ENCODE data around the gene CT47C1. TPM values are rescaled to one million over a fixed set of nuclear protein-coding genes. Genes with fewer than 3 reads are reported as not detected.

The CT47C1 gene
- total and polyA plus RNA-seq, 2 donors (not counting 1 experiment from before 2014, with no cell fraction given): not detected

DNA sequence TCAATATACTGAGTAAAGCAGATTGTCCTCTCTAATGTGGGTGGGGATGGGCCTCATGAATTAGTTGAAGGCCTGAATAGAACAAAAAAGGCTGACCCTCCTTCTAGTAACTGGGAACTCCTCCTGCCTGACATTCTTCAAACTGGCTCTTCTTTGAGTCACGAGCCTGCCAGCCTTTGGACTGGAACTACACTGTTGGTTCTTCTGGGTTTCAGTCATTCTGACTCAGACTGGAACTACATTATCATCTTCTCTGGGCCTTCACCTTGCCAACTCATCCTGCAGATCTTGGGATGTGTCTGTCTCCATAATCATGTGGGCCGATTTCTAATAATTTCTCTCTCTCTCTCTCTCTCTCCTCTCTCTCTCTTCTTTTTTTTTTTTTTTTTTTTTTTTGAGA is 26.9 kb upstream of the CT47C1 start:
- intact Hi-C loops (cut with micrococcal nuclease): no loop called here
- no peaks in the 10 kb centered on the region for H3K4me1 Mint-ChIP-seq
- Histone ChIP-seq H4K20me1 (ENCODE audit: control insufficient read depth, insufficient read depth, low read length, poor library complexity, severe bottlenecking) (no peaks in the 10 kb centered on the region), H3K9ac (ENCODE audit: low read length) (no peak overlapping the region), H3K9me3 (ENCODE audit: control extremely low read depth in 1 of 3, control insufficient read depth in 2 of 3, insufficient read depth in 1 of 3, low read length in 2 of 3) (no peaks in the 10 kb centered on the region), H2AFZ (ENCODE audit: insufficient read depth, low read depth, low read length, poor library complexity, severe bottlenecking) (no peak overlapping the region), H3K27me3 (replicated peaks in 1 of 4; ENCODE audit: control extremely low read depth in 1 of 4, control insufficient read depth in 3 of 4, insufficient read depth in 4 of 4, low read length in 3 of 4) (no peaks in the 10 kb centered on the region), H3K36me3 (replicated peaks in 1 of 2; ENCODE audit: control extremely low read depth in 1 of 2, control insufficient read depth in 1 of 2, extremely low read depth in 1 of 2, insufficient read depth in 2 of 2, low read length in 1 of 2) (no peaks in the 10 kb centered on the region), H3K4me3 (ENCODE audit: control extremely low read depth in 1 of 5, extremely low read depth in 1 of 5, insufficient read depth in 1 of 5, low read depth in 2 of 5, low read length in 4 of 5) (no peak overlapping the region), H3K27ac (ENCODE audit: low read length in 2 of 2) (no peak overlapping the region), H3K4me2 (replicated peaks; ENCODE audit: low read depth, low read length, poor library complexity, severe bottlenecking) (no peak overlapping the region), H3K4me1 (ENCODE audit: control insufficient read depth in 2 of 2, insufficient read depth in 2 of 2, low read length in 2 of 2) (no peaks in the 10 kb centered on the region), H3K79me2 (ENCODE audit: control insufficient read depth, insufficient read depth, low read length) (no peaks in the 10 kb centered on the region)
- ATAC-seq (ENCODE audit: low read depth) (no peak), DNase-seq (no peak)
- H3K4me3 Mint-ChIP-seq: no peak overlapping the region
- no peaks in the 10 kb centered on the region for H3K9me3 Mint-ChIP-seq (ENCODE audit: insufficient read depth)
- TF ChIP-seq, protein P1, sequence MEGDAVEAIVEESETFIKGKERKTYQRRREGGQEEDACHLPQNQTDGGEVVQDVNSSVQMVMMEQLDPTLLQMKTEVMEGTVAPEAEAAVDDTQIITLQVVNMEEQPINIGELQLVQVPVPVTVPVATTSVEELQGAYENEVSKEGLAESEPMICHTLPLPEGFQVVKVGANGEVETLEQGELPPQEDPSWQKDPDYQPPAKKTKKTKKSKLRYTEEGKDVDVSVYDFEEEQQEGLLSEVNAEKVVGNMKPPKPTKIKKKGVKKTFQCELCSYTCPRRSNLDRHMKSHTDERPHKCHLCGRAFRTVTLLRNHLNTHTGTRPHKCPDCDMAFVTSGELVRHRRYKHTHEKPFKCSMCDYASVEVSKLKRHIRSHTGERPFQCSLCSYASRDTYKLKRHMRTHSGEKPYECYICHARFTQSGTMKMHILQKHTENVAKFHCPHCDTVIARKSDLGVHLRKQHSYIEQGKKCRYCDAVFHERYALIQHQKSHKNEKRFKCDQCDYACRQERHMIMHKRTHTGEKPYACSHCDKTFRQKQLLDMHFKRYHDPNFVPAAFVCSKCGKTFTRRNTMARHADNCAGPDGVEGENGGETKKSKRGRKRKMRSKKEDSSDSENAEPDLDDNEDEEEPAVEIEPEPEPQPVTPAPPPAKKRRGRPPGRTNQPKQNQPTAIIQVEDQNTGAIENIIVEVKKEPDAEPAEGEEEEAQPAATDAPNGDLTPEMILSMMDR (IDR thresholded peaks at IDR 0.05): no peak
- TF ChIP-seq EZH2 (IDR thresholded peaks at IDR 0.05; ENCODE audit: borderline replicate concordance, insufficient read depth, low read depth, low read length, poor library complexity, severe bottlenecking): no peak
- H3K27ac Mint-ChIP-seq: no peak overlapping the region
- 100% methylated on average over 1 of the region's 2 CpGs for WGBS (ENCODE audit: insufficient coverage)
- CTCF ChIA-PET: no interaction called here
- POLR2A ChIA-PET: interaction anchor here (0.7 kb wide), 1 partner anchor 145 kb away, joined by 3 read pairs; no protein-coding TSS in a partner anchor
- H3K27me3 Mint-ChIP-seq: peaks cover 16% of the 10 kb centered on the region

DNA sequence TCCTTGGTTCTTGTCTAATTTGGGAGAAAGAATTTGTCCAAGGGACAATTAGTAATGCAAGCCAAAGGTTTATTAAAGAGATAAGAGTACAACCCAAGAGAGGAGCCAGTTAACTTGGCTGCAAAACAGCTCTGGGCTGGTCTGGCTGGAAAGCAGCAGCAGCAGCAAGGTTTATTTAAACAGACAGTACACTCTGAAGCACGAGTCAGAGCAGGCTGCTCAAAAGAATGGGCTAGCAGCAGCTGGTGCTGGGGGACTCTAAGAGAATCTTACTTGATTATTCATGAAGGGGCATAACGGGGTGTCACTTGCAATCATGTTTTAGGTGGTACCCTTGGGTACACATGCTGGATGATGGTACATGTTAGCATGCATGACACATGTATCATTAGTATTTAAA is 17.1 kb upstream of the CT47C1 start:
- H2AFZ ChIP-seq (ENCODE audit: insufficient read depth, low read depth, low read length, poor library complexity, severe bottlenecking): no peak overlapping the region
- ChIA-PET CTCF (no interaction called here), POLR2A (no interaction called here)
- H3K79me2 ChIP-seq (ENCODE audit: control insufficient read depth, insufficient read depth, low read length): no peaks in the 10 kb centered on the region
- no peak overlapping the region for H3K4me2 ChIP-seq (replicated peaks; ENCODE audit: low read depth, low read length, poor library complexity, severe bottlenecking)
- Mint-ChIP-seq H3K27me3 (peaks cover 12% of the 10 kb centered on the region), H3K4me1 (no peaks in the 10 kb centered on the region), H3K27ac (no peak overlapping the region), H3K9me3 (ENCODE audit: insufficient read depth) (no peaks in the 10 kb centered on the region), H3K4me3 (no peak overlapping the region)
- no peak for ATAC-seq (ENCODE audit: low read depth)
- H3K36me3 ChIP-seq (replicated peaks in 1 of 2; ENCODE audit: control extremely low read depth in 1 of 2, control insufficient read depth in 1 of 2, extremely low read depth in 1 of 2, insufficient read depth in 2 of 2, low read length in 1 of 2): no peaks in the 10 kb centered on the region
- no peak overlapping the region for H3K9ac ChIP-seq (ENCODE audit: low read length)
- intact Hi-C loops (cut with micrococcal nuclease): no loop called here
- H3K4me1 ChIP-seq (ENCODE audit: control insufficient read depth in 2 of 2, insufficient read depth in 2 of 2, low read length in 2 of 2): no peaks in the 10 kb centered on the region
- DNase-seq: no peak
- no CpG with 5 or more reads among the region's 2 CpGs for WGBS (ENCODE audit: insufficient coverage)
- no peaks in the 10 kb centered on the region for H4K20me1 ChIP-seq (ENCODE audit: control insufficient read depth, insufficient read depth, low read length, poor library complexity, severe bottlenecking)
- TF ChIP-seq EZH2 (IDR thresholded peaks at IDR 0.05; ENCODE audit: borderline replicate concordance, insufficient read depth, low read depth, low read length, poor library complexity, severe bottlenecking): no peak
- TF ChIP-seq, protein P1 (IDR thresholded peaks at IDR 0.05): no peak
- H3K27me3 ChIP-seq (replicated peaks in 1 of 4; ENCODE audit: control extremely low read depth in 1 of 4, control insufficient read depth in 3 of 4, insufficient read depth in 4 of 4, low read length in 3 of 4): no peaks in the 10 kb centered on the region
- H3K4me3 ChIP-seq (ENCODE audit: control extremely low read depth in 1 of 5, extremely low read depth in 1 of 5, insufficient read depth in 1 of 5, low read depth in 2 of 5, low read length in 4 of 5): no peak overlapping the region
- no peaks in the 10 kb centered on the region for H3K9me3 ChIP-seq (ENCODE audit: control extremely low read depth in 1 of 3, control insufficient read depth in 2 of 3, insufficient read depth in 1 of 3, low read length in 2 of 3)
- H3K27ac ChIP-seq (ENCODE audit: low read length in 2 of 2): no peak overlapping the region

Measured in B cell (primary cell).